ENCODE measurements around the gene CDC73. TPM values are rescaled to one million over a fixed set of nuclear protein-coding genes. Genes with fewer than 3 reads are reported as not detected.

The CDC73 gene
- total RNA-seq, 2 experiments from 2014 or later, result 65.4 to 66.5 TPM

DNA sequence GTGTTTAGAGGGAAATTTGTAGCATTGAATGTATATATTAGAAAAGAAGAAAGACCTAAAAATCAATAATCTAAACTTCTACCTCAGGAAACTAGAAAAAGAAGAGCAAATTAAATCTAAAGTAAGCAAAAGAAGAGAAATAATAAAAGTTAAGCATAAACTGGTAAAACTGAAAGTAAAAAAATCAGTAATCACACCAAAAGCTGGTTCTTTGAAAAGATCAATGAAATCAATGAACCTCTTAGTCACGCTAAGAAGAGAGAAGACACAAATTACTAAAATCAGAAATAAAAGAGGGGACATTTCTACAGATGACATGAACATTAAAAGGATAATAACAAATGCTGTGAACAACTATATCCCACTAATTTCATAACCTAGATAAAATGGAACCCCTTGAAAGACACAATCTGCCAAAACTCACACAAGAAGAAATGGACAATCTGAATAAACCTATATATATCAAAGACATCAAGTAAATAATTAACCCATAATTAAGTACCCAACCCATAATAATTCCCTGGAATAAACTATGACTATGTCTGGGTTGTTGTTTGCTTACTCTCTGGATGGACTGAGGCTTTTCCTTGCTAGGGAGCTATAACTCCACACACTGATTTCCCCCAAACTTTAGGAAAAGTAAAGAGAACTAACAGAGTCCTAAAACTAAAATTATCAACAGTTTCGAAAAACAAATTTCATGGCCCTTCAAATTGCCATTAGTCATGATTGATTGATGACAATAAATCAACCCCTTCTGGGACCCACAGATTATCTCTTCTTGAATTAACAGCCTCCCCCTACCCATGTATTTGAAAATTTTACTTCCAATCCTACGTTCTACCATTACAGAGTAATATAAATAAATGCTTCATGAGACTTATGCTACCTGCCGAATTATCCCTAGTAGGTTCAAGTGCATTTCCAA, 2.8 kb upstream of the CDC73 start:
- Histone ChIP-seq H3K9me3 (ENCODE audit: control insufficient read depth in 1 of 2, insufficient read depth in 1 of 2, low read length in 2 of 2) (no peaks in the 10 kb centered on the region), H3K4me1 (ENCODE audit: insufficient read depth, low read length) (peaks cover 16% of the 10 kb centered on the region), H3K36me3 (ENCODE audit: insufficient read depth, low read length) (no peaks in the 10 kb centered on the region), H3K27ac (ENCODE audit: low read depth in 1 of 2, low read length in 2 of 2) (no peak overlapping the region), H3K27me3 (ENCODE audit: control insufficient read depth in 1 of 2, insufficient read depth in 2 of 2, low read length in 2 of 2) (no peaks in the 10 kb centered on the region), H3K4me3 (ENCODE audit: low read length) (no peak overlapping the region)
- intact Hi-C loops (cut with DNase I, micrococcal nuclease), result no loop called here
- Mint-ChIP-seq H3K9me3 (no peaks in the 10 kb centered on the region), H3K4me1 (ENCODE audit: low read depth) (peaks cover 32% of the 10 kb centered on the region), H3K27ac (no peak overlapping the region), H3K27me3 (no peaks in the 10 kb centered on the region), H3K36me3 (ENCODE audit: low read depth) (peaks cover 15% of the 10 kb centered on the region), H3K4me3 (peak overlapping the region; percentile 7)
- ATAC-seq (ENCODE audit: poor library complexity) (no peak), DNase-seq (no peak)
- ChIA-PET POLR2A (interaction anchor here (1.4 kb wide), 2 partner anchors 14 to 15 kb away, joined by 4 read pairs; partner anchors contain the start of gene GLRX2), CTCF (interaction anchor here (0.6 kb wide), 1 partner anchor 1032 kb away, joined by 3 read pairs; no protein-coding TSS in a partner anchor)
- TF ChIP-seq, protein P1, sequence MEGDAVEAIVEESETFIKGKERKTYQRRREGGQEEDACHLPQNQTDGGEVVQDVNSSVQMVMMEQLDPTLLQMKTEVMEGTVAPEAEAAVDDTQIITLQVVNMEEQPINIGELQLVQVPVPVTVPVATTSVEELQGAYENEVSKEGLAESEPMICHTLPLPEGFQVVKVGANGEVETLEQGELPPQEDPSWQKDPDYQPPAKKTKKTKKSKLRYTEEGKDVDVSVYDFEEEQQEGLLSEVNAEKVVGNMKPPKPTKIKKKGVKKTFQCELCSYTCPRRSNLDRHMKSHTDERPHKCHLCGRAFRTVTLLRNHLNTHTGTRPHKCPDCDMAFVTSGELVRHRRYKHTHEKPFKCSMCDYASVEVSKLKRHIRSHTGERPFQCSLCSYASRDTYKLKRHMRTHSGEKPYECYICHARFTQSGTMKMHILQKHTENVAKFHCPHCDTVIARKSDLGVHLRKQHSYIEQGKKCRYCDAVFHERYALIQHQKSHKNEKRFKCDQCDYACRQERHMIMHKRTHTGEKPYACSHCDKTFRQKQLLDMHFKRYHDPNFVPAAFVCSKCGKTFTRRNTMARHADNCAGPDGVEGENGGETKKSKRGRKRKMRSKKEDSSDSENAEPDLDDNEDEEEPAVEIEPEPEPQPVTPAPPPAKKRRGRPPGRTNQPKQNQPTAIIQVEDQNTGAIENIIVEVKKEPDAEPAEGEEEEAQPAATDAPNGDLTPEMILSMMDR (IDR thresholded peaks at IDR 0.05), result no peak

DNA sequence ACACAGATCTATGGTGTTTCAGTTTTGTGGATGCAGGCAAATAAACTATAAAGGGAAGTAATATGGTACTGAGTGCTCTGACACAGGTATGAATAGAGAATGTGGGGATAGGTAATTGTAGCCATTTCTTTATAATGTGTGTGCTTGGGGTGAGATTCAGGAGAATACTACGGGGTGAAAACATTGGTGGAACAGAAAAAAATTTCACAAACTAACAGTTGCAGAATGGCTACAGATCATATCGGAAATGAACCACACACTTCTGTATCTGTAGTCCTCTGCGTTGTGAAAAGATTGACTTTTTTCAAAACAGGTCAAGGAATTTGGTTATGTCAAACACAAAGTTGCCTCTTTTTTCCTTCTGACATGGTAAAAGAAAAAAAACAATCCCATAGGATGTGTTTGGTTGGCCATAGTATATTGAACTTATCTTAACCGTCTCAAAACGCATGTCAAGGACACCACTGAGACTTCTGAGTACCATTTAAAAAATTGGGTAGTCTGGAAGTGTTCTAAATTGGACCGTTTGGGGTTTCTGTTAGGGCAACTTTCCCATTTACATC, 1.1 kb upstream of the CDC73 start:
- intact Hi-C loops (cut with DNase I, micrococcal nuclease), result loop anchor here (1.0 to 10.0 kb wide), 6 partner anchors 16 to 646 kb away; partner anchors contain the start of genes GLRX2 (in 1 of the 2), RGS1 (in 1 of the 2) and RGS2 (in 1 of the 2)
- ChIA-PET CTCF (interaction anchor here (1.1 to 2.6 kb wide), 3 partner anchors 11 to 62 kb away, joined by 7 to 15 read pairs (median 14); partner anchors contain the start of genes RO60 and UCHL5), POLR2A (interaction anchor here (0.6 to 3.7 kb wide), 3 partner anchors 15 to 62 kb away, joined by 3 to 52 read pairs (median 42); partner anchors contain the start of genes GLRX2, RO60 and UCHL5)
- DNase-seq (peak in 1 of 14 experiments; percentile 15), ATAC-seq (ENCODE audit: poor library complexity) (no peak)
- TF ChIP-seq, protein P1 (IDR thresholded peaks at IDR 0.05), result no peak
- peaks cover 32% of the 10 kb centered on the region for H3K36me3 Mint-ChIP-seq (ENCODE audit: low read depth)
- Histone ChIP-seq H3K4me1 (ENCODE audit: insufficient read depth, low read length) (peaks cover 24% of the 10 kb centered on the region), H3K36me3 (ENCODE audit: insufficient read depth, low read length) (peaks cover 14% of the 10 kb centered on the region), H3K4me3 (ENCODE audit: low read length) (peak overlapping the region; percentile 96), H3K27me3 (ENCODE audit: control insufficient read depth in 1 of 2, insufficient read depth in 2 of 2, low read length in 2 of 2) (no peaks in the 10 kb centered on the region), H3K9me3 (ENCODE audit: control insufficient read depth in 1 of 2, insufficient read depth in 1 of 2, low read length in 2 of 2) (no peaks in the 10 kb centered on the region), H3K27ac (ENCODE audit: low read depth in 1 of 2, low read length in 2 of 2) (no peak overlapping the region)
- H3K4me3 Mint-ChIP-seq, result peak overlapping the region; percentile 97
- no peaks in the 10 kb centered on the region for H3K27me3 Mint-ChIP-seq
- peaks cover 45% of the 10 kb centered on the region for H3K4me1 Mint-ChIP-seq (ENCODE audit: low read depth)
- no peaks in the 10 kb centered on the region for H3K9me3 Mint-ChIP-seq
- peak overlapping the region; percentile 97 for H3K27ac Mint-ChIP-seq

DNA sequence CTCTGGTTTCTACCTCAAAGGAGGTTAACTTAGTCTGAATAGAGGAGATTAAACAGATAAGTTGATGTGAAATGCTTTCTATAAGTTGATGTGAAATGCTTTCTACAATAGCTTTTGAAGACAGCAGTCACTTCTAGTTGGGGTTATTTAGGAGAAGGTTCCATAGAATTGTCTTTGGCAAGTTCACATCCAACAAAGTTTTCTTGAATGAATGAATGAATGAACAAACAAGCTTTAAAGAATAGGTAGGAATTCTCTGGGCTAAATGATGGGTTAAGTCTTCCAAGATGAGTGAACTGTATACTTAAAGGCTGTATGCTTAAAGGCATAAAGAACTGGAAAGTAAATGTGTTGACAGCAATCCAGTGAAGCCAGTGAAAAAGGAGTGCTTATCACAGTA, 1.9 kb downstream of the CDC73 start:
- ATAC-seq (ENCODE audit: poor library complexity) (no peak), DNase-seq (no peak)
- Histone ChIP-seq H3K9me3 (ENCODE audit: control insufficient read depth in 1 of 2, insufficient read depth in 1 of 2, low read length in 2 of 2) (no peaks in the 10 kb centered on the region), H3K4me1 (ENCODE audit: insufficient read depth, low read length) (peaks cover 27% of the 10 kb centered on the region), H3K27ac (ENCODE audit: low read depth in 1 of 2, low read length in 2 of 2) (no peak overlapping the region), H3K27me3 (ENCODE audit: control insufficient read depth in 1 of 2, insufficient read depth in 2 of 2, low read length in 2 of 2) (no peaks in the 10 kb centered on the region), H3K4me3 (ENCODE audit: low read length) (no peak overlapping the region), H3K36me3 (ENCODE audit: insufficient read depth, low read length) (peaks cover 32% of the 10 kb centered on the region)
- Mint-ChIP-seq H3K4me1 (ENCODE audit: low read depth) (peaks cover 64% of the 10 kb centered on the region), H3K9me3 (no peaks in the 10 kb centered on the region), H3K4me3 (peak overlapping the region; percentile 97), H3K36me3 (ENCODE audit: low read depth) (peaks cover 51% of the 10 kb centered on the region), H3K27me3 (no peaks in the 10 kb centered on the region), H3K27ac (peak overlapping the region; percentile 66)
- ChIA-PET CTCF (interaction anchor here (0.6 to 0.7 kb wide), 2 partner anchors 21 to 73 kb away, joined by 3 read pairs; no protein-coding TSS in a partner anchor), POLR2A (interaction anchor here (2.8 to 3.2 kb wide), 2 partner anchors 18 to 316 kb away, joined by 41 to 52 read pairs; partner anchors contain the start of genes GLRX2 and RGS2)
- intact Hi-C loops (cut with DNase I, micrococcal nuclease), result loop anchor here (2.0 to 10.0 kb wide), 4 partner anchors 13 to 649 kb away; partner anchors contain the start of genes RGS1 (in 1 of the 2) and RGS2 (in 1 of the 2)
- TF ChIP-seq, protein P1 (IDR thresholded peaks at IDR 0.05), result no peak
